Astrocyte (in vitro differentiated cells and primary cell): ENCODE measurements around the gene PDZRN4.

ENCODE experiments used
- EZH2 ChIP-seq: IDR thresholded peaks from 2 replicates; pipeline ENCODE4 v1.6.1; 2012; ENCODE audit warnings: mild to moderate bottlenecking, low read length, inconsistent platforms; ENCODE audit not compliant: insufficient read depth
- TF ChIP-seq, protein P1 (sequence below): IDR thresholded peaks from 2 replicates; pipeline ENCODE4 v1.5.1; 2011; ENCODE audit warnings: low read depth, mild to moderate bottlenecking, inconsistent platforms, low read length, moderate library complexity; ENCODE audit not compliant: insufficient read depth

DNA sequence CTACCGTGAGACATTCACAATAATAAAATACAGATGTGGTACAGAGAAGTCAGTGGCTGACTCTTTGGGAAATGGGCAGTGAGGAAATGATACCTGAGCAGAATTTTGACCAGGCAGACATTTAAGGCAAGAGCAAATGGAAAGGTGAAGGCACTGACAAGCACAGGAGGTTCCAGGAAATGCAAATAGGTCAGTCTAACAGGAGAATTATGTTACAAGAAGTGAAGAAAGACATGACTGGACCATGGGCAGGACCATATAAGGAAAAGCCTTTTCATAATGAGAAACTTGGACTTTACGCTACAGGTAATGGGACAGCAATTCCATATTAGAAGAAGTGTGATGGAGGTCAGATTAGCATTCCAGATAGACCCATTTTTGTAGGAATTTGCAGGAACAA, 338.9 kb downstream of the PDZRN4 start:
- TF ChIP-seq, protein P1, sequence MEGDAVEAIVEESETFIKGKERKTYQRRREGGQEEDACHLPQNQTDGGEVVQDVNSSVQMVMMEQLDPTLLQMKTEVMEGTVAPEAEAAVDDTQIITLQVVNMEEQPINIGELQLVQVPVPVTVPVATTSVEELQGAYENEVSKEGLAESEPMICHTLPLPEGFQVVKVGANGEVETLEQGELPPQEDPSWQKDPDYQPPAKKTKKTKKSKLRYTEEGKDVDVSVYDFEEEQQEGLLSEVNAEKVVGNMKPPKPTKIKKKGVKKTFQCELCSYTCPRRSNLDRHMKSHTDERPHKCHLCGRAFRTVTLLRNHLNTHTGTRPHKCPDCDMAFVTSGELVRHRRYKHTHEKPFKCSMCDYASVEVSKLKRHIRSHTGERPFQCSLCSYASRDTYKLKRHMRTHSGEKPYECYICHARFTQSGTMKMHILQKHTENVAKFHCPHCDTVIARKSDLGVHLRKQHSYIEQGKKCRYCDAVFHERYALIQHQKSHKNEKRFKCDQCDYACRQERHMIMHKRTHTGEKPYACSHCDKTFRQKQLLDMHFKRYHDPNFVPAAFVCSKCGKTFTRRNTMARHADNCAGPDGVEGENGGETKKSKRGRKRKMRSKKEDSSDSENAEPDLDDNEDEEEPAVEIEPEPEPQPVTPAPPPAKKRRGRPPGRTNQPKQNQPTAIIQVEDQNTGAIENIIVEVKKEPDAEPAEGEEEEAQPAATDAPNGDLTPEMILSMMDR = no peak
- TF ChIP-seq EZH2 = no peak
